Thoracic aorta (tissue), 2 donors: Measurements from ENCODE around the gene POLR1H. TPM values are rescaled to one million over a fixed set of nuclear protein-coding genes. Genes with fewer than 3 reads are reported as not detected.

ENCODE experiments used
- ATAC-seq: fragments of 150-250 bp; one replicate; pipeline ENCODE4 v1.8.0; 2017; ENCODE audit warnings: low read depth; ENCODE audit not compliant: insufficient number of reproducible peaks, low FRiP score
- DNase-seq: peaks from one replicate; pipeline ENCODE4 v3.0.0-alpha.2; 2020; ENCODE audit warnings: low spot score
- H3K27ac ChIP-seq, 2 donors: fragments of 200-600 bp; sonication (generic); 1 replicate in 1 of 2; 2 replicates in 1 of 2; pipeline ENCODE4 v1.5.1; 2016; ENCODE audit warnings: mild to moderate bottlenecking in 2 of 2, moderate library complexity in 2 of 2
- H3K27me3 ChIP-seq: fragments of 200-600 bp; sonication (generic); replicated peaks from 2 replicates; pipeline ENCODE4 v1.6.0; 2016; ENCODE audit warnings: mild to moderate bottlenecking; ENCODE audit not compliant: insufficient read depth
- H3K36me3 ChIP-seq: fragments of 200-600 bp; sonication (generic); one replicate; pipeline ENCODE4 v1.5.1; 2016
- H3K4me1 ChIP-seq, 2 donors: fragments of 200-600 bp; sonication (generic); 1 replicate in 1 of 2; 2 replicates in 1 of 2; pipeline versions ENCODE4 v1.5.1 to v1.6.0; 2016; ENCODE audit warnings: low read depth in 2 of 2, mild to moderate bottlenecking in 1 of 2; ENCODE audit not compliant: control insufficient read depth in 1 of 2
- H3K4me3 ChIP-seq: fragments of 200-600 bp; sonication (generic); 2 replicates; pipeline ENCODE4 v1.5.1; 2016; ENCODE audit warnings: mild to moderate bottlenecking
- H3K9me3 ChIP-seq: fragments of 200-600 bp; sonication (generic); 2 replicates; pipeline ENCODE4 v1.5.1; 2016
- total RNA-seq, 2 donors: library from RNA; depleted of rRNA; stranded (reverse); fragments of >200 nt; gene quantifications; one replicate each; pipeline versions ENCODE4 v1.1.0 to v1.2.3, GENCODE V29; 2016
- TF ChIP-seq, protein P1 (sequence below): fragments of 200-600 bp; sonication (generic); IDR thresholded peaks from one replicate; pipeline ENCODE4 v1.5.1; 2019; ENCODE audit warnings: antibody characterized with exemption

POLR1H gene
- total RNA-seq, 2 donors from 2014 or later = 11.2 to 19.1 TPM

DNA sequence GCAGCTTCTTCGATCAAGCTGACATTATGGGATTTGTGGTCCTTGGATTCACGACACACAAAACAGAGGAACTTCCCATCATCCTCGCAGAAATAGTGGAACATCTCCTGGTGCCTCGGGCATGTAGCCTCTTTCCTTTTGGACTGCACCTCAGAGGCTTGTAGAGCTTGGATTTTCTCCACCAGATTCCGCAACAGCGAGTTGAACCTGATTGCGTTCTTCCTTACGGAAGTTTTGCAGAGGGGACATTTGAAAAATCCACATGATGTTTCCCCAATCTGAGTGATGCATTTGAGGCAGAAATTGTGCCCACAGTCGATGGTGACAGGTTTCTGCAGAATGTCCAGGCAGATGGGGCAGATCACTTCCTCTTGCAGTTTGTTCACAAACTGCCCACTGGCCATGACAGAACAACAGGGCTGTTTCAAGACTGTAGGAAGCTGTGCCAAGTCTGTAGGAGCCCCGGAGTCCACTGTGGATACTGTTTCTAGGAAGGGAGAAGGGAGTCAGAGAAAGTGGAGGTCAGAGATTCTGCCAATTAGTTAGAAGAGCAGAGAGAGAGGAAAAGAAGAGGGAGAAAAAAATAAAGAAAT lies 51.4 kb downstream of the POLR1H start:
- DNase-seq (no peak), ATAC-seq (no peak)
- no peaks in the 10 kb centered on the region for H3K4me1 ChIP-seq
- TF ChIP-seq, protein P1, sequence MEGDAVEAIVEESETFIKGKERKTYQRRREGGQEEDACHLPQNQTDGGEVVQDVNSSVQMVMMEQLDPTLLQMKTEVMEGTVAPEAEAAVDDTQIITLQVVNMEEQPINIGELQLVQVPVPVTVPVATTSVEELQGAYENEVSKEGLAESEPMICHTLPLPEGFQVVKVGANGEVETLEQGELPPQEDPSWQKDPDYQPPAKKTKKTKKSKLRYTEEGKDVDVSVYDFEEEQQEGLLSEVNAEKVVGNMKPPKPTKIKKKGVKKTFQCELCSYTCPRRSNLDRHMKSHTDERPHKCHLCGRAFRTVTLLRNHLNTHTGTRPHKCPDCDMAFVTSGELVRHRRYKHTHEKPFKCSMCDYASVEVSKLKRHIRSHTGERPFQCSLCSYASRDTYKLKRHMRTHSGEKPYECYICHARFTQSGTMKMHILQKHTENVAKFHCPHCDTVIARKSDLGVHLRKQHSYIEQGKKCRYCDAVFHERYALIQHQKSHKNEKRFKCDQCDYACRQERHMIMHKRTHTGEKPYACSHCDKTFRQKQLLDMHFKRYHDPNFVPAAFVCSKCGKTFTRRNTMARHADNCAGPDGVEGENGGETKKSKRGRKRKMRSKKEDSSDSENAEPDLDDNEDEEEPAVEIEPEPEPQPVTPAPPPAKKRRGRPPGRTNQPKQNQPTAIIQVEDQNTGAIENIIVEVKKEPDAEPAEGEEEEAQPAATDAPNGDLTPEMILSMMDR = no peak
- H3K27me3 ChIP-seq = no peaks in the 10 kb centered on the region
- H3K4me3 ChIP-seq = no peak overlapping the region
- no peaks in the 10 kb centered on the region for H3K9me3 ChIP-seq
- no peaks in the 10 kb centered on the region for H3K36me3 ChIP-seq
- H3K27ac ChIP-seq = no peak overlapping the region

DNA sequence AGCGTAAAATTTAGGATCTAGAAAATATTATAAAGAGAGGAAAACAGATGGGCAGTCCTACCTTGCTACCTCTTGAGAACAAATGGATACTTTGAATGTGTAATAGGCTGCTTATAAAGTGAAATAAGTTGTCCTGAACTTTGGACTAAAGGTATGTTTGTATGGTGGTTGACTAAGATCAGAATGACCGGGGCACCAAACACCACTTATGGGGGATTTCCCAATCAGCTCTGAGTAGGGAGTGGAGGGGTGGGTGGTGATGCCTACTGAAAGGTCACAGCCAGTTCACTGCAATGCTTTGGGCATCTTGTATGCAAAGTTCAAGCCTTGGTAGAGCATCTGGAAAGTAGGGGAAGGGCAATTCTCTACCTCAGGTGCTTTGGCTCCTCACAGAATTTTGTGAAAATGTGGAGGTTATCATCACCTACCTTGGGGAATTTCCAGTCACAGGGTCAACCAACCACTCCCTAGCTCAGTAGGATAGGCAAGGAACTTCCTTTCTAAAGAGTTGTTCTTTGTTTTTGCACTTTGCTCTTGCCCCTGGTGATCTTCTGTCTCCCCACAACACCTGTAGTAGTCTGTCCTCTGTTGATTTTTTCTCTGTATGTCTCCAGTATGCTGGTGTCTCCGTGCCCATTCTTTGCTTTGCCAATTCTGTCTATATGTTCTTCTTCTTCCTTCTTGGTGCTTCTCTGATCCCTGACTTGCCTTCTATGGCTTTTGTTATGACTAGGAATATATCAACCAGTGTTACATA lies 52.1 kb downstream of the POLR1H start, which contains the start of gene TRIM31:
TSS of gene TRIM31 (minus strand) at position 88 of the 757 bp plus-strand sequence. CDS start 285 bp downstream, outside the sequence.
- TF ChIP-seq, protein P1 = no peak
- ATAC-seq = no peak
- Histone ChIP-seq H3K27me3 (no peaks in the 10 kb centered on the region), H3K36me3 (no peaks in the 10 kb centered on the region), H3K27ac (no peak within 1 kb of the TSS), H3K4me1 (no peaks in the 10 kb centered on the region), H3K9me3 (no peaks in the 10 kb centered on the region), H3K4me3 (no peak within 1 kb of the TSS)
- no peak for DNase-seq

DNA sequence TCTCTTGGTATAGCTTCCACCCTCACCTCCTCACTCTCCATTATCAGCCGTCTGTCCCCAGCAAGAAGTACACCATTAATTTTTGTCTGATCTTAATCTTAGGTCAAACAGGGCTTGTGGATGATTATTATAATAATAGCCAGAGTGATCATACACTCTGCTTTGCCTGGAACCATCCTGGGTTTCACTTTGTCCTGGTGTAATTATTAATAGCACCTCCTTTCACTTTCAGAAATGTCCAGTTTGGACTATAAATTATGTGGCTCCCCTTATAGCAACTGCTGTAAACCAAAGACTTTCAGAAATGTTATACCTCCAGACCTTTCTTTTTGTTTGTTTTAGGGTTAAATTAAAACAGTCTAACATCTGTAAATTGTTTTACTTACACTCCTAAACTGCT lies 52.8 kb downstream of the POLR1H start:
- ATAC-seq (no peak), DNase-seq (no peak)
- H3K27me3 ChIP-seq = no peaks in the 10 kb centered on the region
- TF ChIP-seq, protein P1 = no peak
- no peak overlapping the region for H3K4me3 ChIP-seq
- H3K27ac ChIP-seq = no peak overlapping the region
- no peaks in the 10 kb centered on the region for H3K4me1 ChIP-seq
- no peaks in the 10 kb centered on the region for H3K36me3 ChIP-seq
- H3K9me3 ChIP-seq = no peaks in the 10 kb centered on the region

Other genes with a start within 250 kb of the POLR1H start
- under 1 TPM in 1 of 2 donors, not detected in 1; 0.85 TPM for gene HLA-G, start 233.4 kb upstream of the POLR1H start, total RNA-seq
- gene HLA-A, start 118.7 kb upstream of the POLR1H start, total RNA-seq = 100 to 1,000 TPM; 525 to 870 TPM
- gene PPP1R11, start 5.9 kb downstream of the POLR1H start, total RNA-seq = 10 to 100 TPM; 25.2 to 45.5 TPM
- gene RNF39, start 14.5 kb downstream of the POLR1H start, total RNA-seq = not detected
- gene TRIM31, start 51.8 kb downstream of the POLR1H start, total RNA-seq = 1 to 10 TPM in 1 of 2 donors, not detected in 1; 2.0 TPM
- not detected for gene TRIM40, start 74.9 kb downstream of the POLR1H start, total RNA-seq
- gene TRIM10, start 99.9 kb downstream of the POLR1H start, total RNA-seq = not detected
- gene TRIM15, start 102.3 kb downstream of the POLR1H start, total RNA-seq = not detected
- 10 to 100 TPM; 36.0 to 36.1 TPM for gene TRIM26, start 152.1 kb downstream of the POLR1H start, total RNA-seq